ENCODE results near the gene SLC35F4.

SLC35F4 gene

DNA sequence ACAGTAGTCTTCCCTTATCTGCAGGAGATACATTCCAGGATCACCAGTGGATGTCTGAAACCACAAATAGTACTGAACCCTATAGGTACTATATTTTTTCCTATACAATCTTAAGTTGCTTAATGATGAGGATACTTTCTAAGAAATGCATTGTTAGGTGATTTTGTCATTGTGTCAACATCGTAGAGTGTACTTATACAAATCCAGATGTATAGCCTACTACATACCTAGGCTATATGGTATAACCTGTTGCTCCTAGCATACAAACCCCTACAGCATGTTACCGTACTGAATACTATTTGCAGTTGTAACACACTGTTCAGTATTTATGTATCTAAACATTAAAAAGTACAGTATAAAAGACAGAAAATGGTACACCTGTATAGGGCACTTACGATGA lies 165.9 kb downstream of the SLC35F4 start:
- Mint-ChIP-seq H3K9me3 (no peaks in the 10 kb centered on the region), H3K4me3 (no peak overlapping the region), H3K36me3 (ENCODE audit: low read depth) (no peaks in the 10 kb centered on the region), H3K4me1 (ENCODE audit: low read depth) (no peaks in the 10 kb centered on the region), H3K27me3 (ENCODE audit: low read depth) (no peaks in the 10 kb centered on the region), H3K27ac (no peak overlapping the region)

DNA sequence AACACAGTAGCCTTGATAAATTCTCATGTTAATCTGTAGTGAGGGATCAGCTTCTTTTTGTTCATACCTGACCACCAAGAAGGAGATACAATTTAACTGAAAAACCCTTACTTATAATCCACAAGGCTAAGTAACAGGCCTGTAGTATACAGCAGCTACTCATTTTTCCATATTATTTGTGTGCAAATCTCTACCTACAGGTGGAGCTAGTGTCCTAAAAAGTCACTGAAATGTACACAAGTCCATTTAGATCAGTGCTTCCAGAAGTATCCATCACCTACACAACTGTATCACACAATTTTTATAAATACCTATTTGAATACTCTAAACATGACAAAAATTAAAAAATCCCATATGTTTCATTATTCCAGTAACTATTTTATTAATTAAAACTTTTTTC lies 173.2 kb downstream of the SLC35F4 start:
- no peak overlapping the region for H3K27ac Mint-ChIP-seq
- no peaks in the 10 kb centered on the region for H3K27me3 Mint-ChIP-seq (ENCODE audit: low read depth)
- H3K36me3 Mint-ChIP-seq (ENCODE audit: low read depth) = no peaks in the 10 kb centered on the region
- no peak overlapping the region for H3K4me3 Mint-ChIP-seq
- H3K4me1 Mint-ChIP-seq (ENCODE audit: low read depth) = no peaks in the 10 kb centered on the region
- H3K9me3 Mint-ChIP-seq = no peaks in the 10 kb centered on the region

DNA sequence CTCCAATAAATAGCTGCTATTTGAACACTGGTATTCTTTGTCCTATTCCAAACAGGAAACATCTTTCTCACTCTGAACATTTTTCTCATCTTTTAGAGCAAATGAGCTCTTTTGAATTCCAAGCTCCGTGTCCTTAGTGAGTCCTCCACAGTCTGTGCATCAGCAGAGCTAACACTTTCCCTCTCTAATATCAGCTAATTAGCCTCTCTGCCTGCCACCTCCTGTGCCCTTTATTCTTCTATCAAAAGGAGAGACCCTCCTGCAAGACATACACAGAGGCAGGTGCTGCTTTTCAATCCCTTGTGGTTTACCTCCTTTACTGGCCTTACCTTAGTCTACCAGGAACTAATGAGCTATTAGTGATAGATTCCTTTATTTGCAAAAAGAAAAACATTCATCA lies 178.5 kb downstream of the SLC35F4 start:
- Mint-ChIP-seq H3K4me3 (no peak overlapping the region), H3K9me3 (no peaks in the 10 kb centered on the region), H3K27me3 (ENCODE audit: low read depth) (no peaks in the 10 kb centered on the region), H3K36me3 (ENCODE audit: low read depth) (no peaks in the 10 kb centered on the region), H3K4me1 (ENCODE audit: low read depth) (no peaks in the 10 kb centered on the region), H3K27ac (no peak overlapping the region)

DNA sequence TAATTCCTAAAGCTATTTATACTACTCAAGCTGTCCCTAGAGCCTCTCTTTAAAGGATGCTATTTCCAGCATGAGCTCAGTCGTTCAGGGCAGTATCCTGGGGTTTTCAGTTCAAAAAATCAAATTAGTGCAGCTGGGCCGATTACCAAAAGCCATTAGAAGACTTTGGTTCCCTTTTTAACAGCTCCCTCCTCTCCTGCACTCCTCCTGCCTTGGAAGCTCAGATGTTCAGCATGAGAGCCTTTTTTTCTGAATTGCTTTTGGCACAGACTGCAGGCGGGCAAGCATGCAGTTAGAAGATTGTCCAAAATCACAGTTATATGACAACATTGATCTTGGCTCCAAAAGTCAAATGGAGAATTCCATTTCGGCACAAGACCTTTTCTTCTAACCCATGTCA lies 179.6 kb downstream of the SLC35F4 start:
- H3K9me3 Mint-ChIP-seq = peaks cover 4% of the 10 kb centered on the region

DNA sequence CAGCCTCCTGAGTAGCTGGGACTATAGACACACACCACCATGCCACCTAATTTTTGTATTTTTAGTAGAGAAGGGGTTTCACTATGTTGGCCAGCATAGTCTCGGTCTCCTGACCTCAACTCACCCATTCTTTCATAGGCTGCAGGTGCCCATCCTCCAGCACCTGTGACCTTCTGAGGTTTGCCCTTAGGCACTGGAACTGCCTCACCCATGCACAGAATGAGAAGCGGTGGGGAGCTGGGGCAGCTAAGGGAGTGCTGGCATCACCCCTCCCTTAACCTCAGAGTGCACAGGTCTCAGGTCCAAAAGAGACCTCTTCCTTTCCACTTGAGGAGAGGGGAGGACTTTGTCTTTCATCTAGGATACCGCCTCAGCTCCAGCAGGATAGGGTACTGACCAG lies 194.9 kb downstream of the SLC35F4 start:
- Mint-ChIP-seq H3K27me3 (ENCODE audit: low read depth) (no peaks in the 10 kb centered on the region), H3K4me3 (no peak overlapping the region), H3K36me3 (ENCODE audit: low read depth) (no peaks in the 10 kb centered on the region), H3K4me1 (ENCODE audit: low read depth) (no peaks in the 10 kb centered on the region), H3K27ac (no peak overlapping the region), H3K9me3 (peaks cover 12% of the 10 kb centered on the region)

More for the DNA sequence above, 179.6 kb downstream of the SLC35F4 start:
- Mint-ChIP-seq H3K36me3 (ENCODE audit: low read depth) (no peaks in the 10 kb centered on the region), H3K4me3 (no peak overlapping the region), H3K4me1 (ENCODE audit: low read depth) (no peaks in the 10 kb centered on the region), H3K27me3 (ENCODE audit: low read depth) (no peaks in the 10 kb centered on the region), H3K27ac (no peak overlapping the region)

DNA sequence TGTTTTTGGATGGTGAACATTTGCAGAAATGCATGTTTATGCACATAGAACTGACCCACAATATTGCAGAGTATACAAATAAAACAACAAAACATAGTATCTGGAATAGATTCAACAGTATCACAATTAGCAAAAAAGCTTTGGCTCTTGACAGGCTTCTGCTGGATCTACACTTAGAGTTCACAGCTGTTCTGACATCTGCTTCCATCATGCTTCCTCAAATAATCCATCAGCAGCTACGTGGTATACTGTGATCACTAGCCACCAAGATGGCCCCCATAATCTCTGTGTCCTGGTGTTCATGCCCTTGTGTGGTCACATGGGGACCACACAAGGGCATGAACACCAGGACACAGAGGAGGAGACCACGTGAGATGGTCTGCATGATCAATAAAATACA lies 205.7 kb downstream of the SLC35F4 start:
- no peaks in the 10 kb centered on the region for H3K27me3 Mint-ChIP-seq (ENCODE audit: low read depth)

DNA sequence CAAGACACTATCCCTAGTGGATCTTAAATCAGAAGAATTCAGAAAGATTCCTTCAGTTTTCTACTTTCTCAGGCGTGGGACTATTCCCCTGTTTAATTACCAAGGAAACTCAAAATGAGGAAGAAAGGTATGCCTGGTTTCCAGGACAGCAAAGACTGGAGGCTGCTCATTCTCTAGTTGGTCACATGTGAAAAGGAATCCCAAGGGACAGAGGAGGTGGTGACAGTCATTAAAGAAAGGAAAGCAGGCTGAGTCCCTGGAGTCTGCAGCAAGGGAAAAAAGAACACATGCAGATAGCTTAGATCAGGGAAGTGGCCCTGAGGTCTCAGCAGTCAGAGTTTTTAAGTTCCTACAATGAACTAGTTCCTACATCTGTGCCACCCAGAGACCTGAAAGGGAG lies 206.8 kb downstream of the SLC35F4 start:
- no peaks in the 10 kb centered on the region for H3K9me3 Mint-ChIP-seq
- H3K4me1 Mint-ChIP-seq (ENCODE audit: low read depth) = no peaks in the 10 kb centered on the region
- H3K27ac Mint-ChIP-seq = no peak overlapping the region
- H3K4me3 Mint-ChIP-seq = no peak overlapping the region
- H3K36me3 Mint-ChIP-seq (ENCODE audit: low read depth) = no peaks in the 10 kb centered on the region
- H3K27me3 Mint-ChIP-seq (ENCODE audit: low read depth) = no peaks in the 10 kb centered on the region

More for the DNA sequence above, 205.7 kb downstream of the SLC35F4 start:
- Mint-ChIP-seq H3K9me3 (peaks cover 3% of the 10 kb centered on the region), H3K27ac (no peak overlapping the region), H3K4me3 (no peak overlapping the region), H3K4me1 (ENCODE audit: low read depth) (no peaks in the 10 kb centered on the region), H3K36me3 (ENCODE audit: low read depth) (no peaks in the 10 kb centered on the region)

DNA sequence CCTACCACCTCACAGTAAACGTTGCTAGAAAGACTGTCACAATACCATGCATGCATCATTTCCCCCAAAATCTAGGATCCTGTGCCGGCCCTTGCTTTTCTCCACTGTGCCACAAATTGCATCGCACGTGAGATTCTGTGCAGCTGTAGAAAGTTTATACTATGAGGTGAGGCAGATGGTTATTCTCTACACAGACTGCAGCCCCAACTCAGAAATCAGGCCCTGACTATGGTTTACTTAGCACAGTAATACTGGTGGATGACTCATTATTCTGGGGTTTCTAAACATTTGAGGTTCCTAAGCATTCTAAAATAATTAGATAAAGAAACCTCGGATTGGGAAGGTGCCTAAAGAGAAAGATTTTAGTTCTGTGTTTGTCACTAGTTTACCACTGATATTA lies 208.4 kb downstream of the SLC35F4 start:
- Mint-ChIP-seq H3K9me3 (no peaks in the 10 kb centered on the region), H3K36me3 (ENCODE audit: low read depth) (no peaks in the 10 kb centered on the region), H3K27ac (no peak overlapping the region), H3K4me3 (no peak overlapping the region), H3K4me1 (ENCODE audit: low read depth) (no peaks in the 10 kb centered on the region), H3K27me3 (ENCODE audit: low read depth) (no peaks in the 10 kb centered on the region)

DNA sequence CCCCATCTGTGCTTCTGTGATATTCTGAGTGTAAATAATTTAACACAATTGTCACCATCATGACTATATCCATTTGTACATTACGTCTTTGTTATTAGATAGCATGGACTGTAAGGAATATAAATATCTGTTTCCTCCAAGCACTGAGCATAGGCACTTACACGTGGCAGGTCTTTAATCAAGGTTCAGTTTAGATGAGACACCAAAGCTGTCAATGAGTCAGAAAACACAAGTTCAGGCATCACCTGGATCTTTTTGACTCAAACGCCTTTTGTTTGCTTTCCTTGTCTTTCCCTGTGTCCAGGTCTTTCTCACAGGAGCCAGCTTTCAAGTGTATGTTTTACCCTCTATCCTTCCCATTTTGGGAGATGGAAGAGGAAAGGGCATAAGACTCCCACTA lies 209.0 kb downstream of the SLC35F4 start:
- Mint-ChIP-seq H3K27me3 (ENCODE audit: low read depth) (no peaks in the 10 kb centered on the region), H3K4me3 (no peak overlapping the region), H3K36me3 (ENCODE audit: low read depth) (no peaks in the 10 kb centered on the region), H3K9me3 (no peaks in the 10 kb centered on the region), H3K27ac (no peak overlapping the region), H3K4me1 (ENCODE audit: low read depth) (no peaks in the 10 kb centered on the region)

DNA sequence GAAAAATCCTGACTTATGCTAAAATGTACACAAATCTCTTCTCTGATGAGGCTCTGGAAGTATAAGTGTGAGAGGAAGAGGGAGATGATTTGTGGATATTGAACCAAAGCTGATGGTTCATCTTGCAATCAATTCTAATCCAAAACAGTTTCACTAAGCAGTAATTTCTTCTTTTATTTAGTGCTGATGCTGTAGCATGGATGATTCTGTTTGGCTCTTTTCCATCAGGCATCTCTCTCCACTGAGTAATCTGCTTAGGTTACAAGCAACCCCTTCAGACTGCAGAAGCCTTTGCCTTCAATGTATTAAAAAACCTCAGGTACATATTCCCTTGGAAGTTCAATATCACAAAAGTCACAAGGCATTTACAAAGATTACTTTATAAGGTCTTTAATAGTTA lies 213.1 kb downstream of the SLC35F4 start:
- no peaks in the 10 kb centered on the region for H3K27me3 Mint-ChIP-seq (ENCODE audit: low read depth)

DNA sequence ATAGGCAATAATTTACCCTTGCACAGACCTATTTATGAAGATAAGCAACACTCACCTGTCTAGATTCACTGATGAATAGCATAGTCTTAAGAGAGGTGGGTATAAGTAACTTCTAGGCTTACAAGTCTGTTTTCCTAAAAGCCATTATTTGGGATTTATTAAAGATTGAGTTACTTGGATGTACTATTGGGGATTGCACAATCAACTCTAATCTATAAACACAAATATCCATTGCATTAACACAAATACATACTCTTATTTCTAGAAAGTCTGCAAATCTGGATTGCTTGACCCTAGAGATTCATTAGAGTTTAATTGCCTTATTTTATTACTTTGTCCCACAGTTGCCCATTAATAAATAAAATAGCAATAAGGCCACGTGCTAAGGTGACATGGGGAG lies 224.1 kb downstream of the SLC35F4 start:
- Mint-ChIP-seq H3K36me3 (ENCODE audit: low read depth) (no peaks in the 10 kb centered on the region), H3K4me3 (no peak overlapping the region), H3K27ac (no peak overlapping the region), H3K9me3 (peaks cover 9% of the 10 kb centered on the region), H3K4me1 (ENCODE audit: low read depth) (no peaks in the 10 kb centered on the region), H3K27me3 (ENCODE audit: low read depth) (no peaks in the 10 kb centered on the region)

More for the DNA sequence above, 213.1 kb downstream of the SLC35F4 start:
- Mint-ChIP-seq H3K27ac (no peak overlapping the region), H3K36me3 (ENCODE audit: low read depth) (no peaks in the 10 kb centered on the region), H3K4me3 (no peak overlapping the region), H3K9me3 (peaks cover 2% of the 10 kb centered on the region), H3K4me1 (ENCODE audit: low read depth) (no peaks in the 10 kb centered on the region)

DNA sequence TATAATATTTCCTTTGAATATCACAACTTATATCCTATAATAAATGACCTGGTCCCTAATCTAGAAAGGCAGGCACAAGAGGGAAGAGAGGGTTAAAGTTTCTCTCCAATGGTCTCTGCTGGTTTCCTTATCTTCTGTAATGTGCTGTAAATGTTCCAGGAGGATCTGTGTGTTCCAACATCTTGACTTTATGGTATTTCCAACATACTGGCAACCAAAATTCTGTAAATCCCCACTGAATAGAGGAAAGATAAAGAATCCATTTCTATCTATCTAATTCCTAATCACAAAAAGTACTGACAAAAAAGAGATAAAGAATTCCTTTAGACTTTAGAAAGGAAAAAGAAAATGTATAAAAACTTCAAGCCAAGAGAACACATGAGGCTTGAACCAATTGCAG lies 225.9 kb downstream of the SLC35F4 start:
- no peaks in the 10 kb centered on the region for H3K27me3 Mint-ChIP-seq (ENCODE audit: low read depth)
- H3K9me3 Mint-ChIP-seq = no peaks in the 10 kb centered on the region
- no peak overlapping the region for H3K27ac Mint-ChIP-seq
- no peak overlapping the region for H3K4me3 Mint-ChIP-seq
- no peaks in the 10 kb centered on the region for H3K4me1 Mint-ChIP-seq (ENCODE audit: low read depth)
- no peaks in the 10 kb centered on the region for H3K36me3 Mint-ChIP-seq (ENCODE audit: low read depth)

DNA sequence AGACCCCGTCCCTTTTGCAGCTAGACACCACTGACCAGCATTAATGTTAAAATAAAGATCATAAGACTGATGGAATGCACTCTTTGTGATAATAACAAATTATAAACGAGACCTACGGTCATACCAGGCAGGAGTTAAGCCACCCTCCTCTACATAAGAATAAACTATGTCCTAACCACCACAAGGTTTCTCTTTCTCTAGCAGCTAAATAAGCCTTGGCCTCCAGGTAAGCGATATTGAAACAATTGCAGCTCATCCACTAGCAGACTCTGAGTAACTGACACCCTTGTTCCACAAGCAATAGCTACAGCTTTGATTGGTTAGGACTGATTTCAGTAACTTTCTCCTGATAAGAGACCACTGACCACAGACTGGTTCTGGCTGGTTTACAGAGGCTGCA lies 228.0 kb downstream of the SLC35F4 start:
- no peak overlapping the region for H3K27ac Mint-ChIP-seq
- no peak overlapping the region for H3K4me3 Mint-ChIP-seq
- no peaks in the 10 kb centered on the region for H3K27me3 Mint-ChIP-seq (ENCODE audit: low read depth)
- H3K9me3 Mint-ChIP-seq = peaks cover 6% of the 10 kb centered on the region
- H3K4me1 Mint-ChIP-seq (ENCODE audit: low read depth) = no peaks in the 10 kb centered on the region
- no peaks in the 10 kb centered on the region for H3K36me3 Mint-ChIP-seq (ENCODE audit: low read depth)

DNA sequence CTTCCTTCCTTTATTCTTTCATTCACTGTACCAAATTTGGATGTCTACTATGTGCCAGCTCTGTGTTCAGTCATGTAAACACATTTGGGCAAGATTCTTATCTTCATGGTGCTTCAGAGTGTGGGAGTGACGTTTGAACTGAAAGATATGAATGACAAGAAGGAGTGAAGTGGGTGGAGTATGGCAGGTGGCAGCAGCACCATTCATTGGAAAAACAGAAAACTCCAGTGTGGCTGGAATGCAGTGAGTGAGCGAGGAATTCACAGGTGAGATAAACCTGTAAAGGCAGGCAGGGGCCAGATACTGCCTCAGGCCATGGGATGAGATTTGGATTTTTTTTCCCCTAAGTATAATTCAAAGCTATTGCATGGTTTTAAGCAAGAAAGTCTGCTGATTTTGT lies 231.6 kb downstream of the SLC35F4 start:
- no peak overlapping the region for H3K27ac Mint-ChIP-seq
- peaks cover 6% of the 10 kb centered on the region for H3K9me3 Mint-ChIP-seq
- H3K36me3 Mint-ChIP-seq (ENCODE audit: low read depth) = no peaks in the 10 kb centered on the region
- no peaks in the 10 kb centered on the region for H3K27me3 Mint-ChIP-seq (ENCODE audit: low read depth)
- no peak overlapping the region for H3K4me3 Mint-ChIP-seq
- no peaks in the 10 kb centered on the region for H3K4me1 Mint-ChIP-seq (ENCODE audit: low read depth)

DNA sequence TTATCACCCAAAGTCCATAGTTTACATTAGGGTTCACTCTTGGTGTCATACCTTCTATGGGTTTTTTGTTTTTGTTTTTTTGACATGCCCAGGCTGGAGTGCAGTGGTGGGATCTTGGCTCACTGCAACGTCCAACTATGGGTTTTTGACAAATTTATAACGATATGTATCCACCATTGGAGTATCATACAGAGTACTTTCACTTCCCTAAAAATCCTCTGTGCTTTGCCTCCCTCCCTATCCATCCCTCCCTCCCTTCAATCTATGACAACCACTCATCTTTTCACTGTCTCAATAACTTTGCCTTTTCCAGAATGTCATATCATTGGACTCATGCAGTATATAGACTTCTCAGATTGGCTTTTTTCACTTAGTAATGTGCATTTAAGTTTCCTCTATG lies 233.2 kb downstream of the SLC35F4 start:
- Mint-ChIP-seq H3K4me1 (ENCODE audit: low read depth) (no peaks in the 10 kb centered on the region), H3K9me3 (peaks cover 6% of the 10 kb centered on the region), H3K36me3 (ENCODE audit: low read depth) (no peaks in the 10 kb centered on the region), H3K4me3 (no peak overlapping the region), H3K27me3 (ENCODE audit: low read depth) (no peaks in the 10 kb centered on the region), H3K27ac (no peak overlapping the region)

DNA sequence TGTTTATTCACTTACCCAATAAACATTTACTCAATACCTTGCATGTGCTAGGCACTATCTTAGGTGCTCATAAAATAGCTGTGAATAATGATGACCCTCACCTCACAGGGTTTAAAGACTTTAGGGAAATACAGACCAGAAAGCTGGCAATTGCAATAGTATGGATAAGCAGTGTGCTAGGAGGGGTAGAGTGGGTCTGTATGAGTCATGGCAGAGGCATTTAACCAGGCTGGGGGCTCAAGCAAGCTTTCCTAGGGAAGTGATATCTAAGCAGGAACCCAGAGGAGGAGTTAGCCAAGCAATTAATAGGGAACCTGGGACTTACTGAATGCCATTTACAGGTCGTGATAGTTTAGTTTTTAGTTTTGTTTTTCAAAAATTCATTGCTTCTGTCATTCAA lies 248.4 kb downstream of the SLC35F4 start:
- no peaks in the 10 kb centered on the region for H3K4me1 Mint-ChIP-seq (ENCODE audit: low read depth)
- no peaks in the 10 kb centered on the region for H3K27me3 Mint-ChIP-seq (ENCODE audit: low read depth)

More for the DNA sequence above, 248.4 kb downstream of the SLC35F4 start:
- Mint-ChIP-seq H3K36me3 (ENCODE audit: low read depth) (no peaks in the 10 kb centered on the region), H3K27ac (no peak overlapping the region), H3K9me3 (peaks cover 10% of the 10 kb centered on the region), H3K4me3 (no peak overlapping the region)
